DMS 273 (cell line): ENCODE data around the gene FOXN3.

Experiments used
- DNase-seq: peaks from one replicate; lab custom pipeline; 2025; ENCODE audit not compliant: unreplicated experiment; lab: John Stamatoyannopoulos, UW

The FOXN3 gene

DNA sequence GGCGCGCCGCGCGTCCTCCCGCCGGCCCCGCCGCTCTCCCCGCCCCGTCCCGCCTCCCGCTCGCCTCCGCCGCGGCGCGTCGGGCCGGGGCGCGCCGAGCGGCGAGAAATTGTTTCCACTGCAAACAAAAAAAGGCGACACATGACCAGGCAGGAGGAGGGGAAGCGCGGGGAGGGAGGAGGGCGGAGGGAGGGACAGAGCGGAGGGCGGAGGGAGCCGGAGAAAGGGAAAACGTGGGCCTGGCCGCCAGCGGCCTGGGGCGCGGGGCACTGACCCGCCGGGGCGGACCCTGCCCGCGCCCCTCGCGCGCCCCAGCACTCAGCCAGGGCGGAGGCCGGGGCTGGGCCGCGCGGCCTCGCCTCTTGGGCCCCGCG is at the start of gene FOXN3:
FOXN3 (minus strand) TSS at position 143 of the 374 bp plus-strand sequence. CDS start 4,757 bp downstream, outside the sequence.
- peak; percentile 94 for DNase-seq

DNA sequence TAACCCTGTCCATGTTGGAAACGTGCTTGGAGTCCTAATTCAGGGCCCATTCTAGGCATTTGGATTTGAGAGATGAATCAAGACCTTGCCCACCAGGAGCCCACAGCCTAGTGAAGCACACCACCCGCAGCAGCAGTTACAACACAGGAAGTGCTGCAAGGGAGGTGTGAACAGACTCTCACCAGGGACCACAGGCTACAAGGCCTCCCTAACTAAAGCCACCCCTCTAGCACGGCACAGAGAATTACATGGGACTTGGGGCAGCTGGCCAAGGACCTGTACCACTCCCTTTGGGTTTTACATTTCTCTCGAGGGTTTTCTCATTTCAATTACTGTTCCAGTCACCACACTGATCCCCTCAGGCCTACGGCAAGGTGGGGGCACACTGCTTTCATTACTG is 49.5 kb upstream of the FOXN3 start:
- DNase-seq: no peak

GRCh38 chr14:89465876-89466275 is 48.8 kb upstream of the FOXN3 start:
- peak; percentile 36 for DNase-seq

DNA sequence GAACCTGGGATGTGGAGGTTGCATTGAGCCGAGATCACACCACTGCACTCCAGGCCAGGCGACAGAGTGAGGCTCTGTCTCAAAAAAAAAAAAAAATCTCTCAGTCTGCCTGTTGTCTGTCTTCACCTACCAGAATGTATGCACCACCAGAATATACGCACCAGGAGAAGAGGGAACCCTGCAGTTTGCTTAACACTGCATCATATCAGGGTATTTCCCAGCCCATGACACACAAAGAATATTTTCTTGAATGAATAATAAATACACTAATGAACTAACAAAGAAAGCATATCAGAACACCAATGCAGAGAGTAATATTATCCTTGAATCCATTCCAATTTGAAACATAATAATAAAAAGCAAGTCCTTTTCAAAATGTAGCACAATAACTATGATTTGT is 44.2 kb upstream of the FOXN3 start:
- DNase-seq: no peak

- DNase-seq: no peak
These were observed 41.8 kb upstream of the FOXN3 start for GRCh38 chr14:89458713-89459420.

- no peak for DNase-seq
These were observed 40.0 kb upstream of the FOXN3 start for GRCh38 chr14:89457007-89457406.

GRCh38 chr14:89455412-89455811 is 38.4 kb upstream of the FOXN3 start:
- no peak for DNase-seq

GRCh38 chr14:89454996-89455395 is 38.0 kb upstream of the FOXN3 start:
- DNase-seq: no peak

DNA sequence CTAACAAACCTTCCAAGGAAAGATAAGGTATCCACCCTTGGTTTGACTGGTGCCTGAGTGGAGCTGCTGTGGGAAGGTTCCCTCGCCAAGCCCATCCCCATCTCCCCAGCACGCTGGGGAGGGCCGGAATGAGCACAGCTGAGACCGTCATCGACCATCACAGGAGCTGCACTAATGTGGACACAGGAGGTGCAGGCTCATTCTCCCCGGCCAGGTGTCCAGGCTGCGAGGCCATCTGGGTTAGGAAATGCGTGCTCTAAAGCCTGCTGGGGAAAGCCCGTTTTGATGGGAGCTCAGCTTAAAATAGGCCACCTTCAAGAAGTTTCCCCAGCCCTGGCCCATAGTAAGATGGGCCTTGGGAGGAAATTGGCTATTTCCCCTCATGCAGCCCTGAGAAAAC is 35.2 kb upstream of the FOXN3 start:
- no peak for DNase-seq

GRCh38 chr14:89451229-89451628 is 34.2 kb upstream of the FOXN3 start:
- no peak for DNase-seq

- DNase-seq: no peak
These were observed 30.3 kb upstream of the FOXN3 start for GRCh38 chr14:89447182-89447944.

DNA sequence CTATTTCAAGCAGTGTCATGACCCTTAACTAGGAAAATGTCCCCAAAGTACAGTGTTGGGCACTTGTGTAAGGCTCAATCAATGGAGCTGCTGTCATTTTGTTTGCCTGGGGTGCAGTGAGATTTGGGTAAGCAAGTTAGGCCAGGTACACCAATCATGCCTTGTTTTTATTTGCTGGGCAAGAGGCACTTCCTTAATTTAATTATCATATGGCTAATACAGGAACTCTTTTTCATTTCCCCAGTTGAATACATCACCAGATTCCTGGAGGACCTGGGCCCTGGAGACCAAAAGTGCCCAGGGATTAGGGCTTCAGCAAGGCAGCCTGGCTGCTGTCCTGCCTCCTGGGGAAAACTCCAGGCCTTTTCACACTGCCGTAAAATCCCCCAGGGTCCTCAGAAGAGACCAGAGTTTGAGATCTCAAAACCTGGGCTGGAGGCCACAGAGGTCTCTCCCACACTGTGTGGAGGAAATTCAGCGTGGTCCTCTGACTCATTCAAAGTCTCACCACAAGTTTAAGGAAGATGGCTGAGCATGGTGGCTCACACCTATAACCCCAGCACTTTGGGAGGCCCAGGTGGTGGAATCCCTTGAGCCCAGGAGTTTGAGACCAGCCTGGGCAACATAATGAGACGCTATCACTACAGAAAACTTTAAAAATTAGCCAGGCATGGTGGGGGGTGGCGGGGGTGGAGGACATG is 28.4 kb upstream of the FOXN3 start:
- no peak for DNase-seq

DNA sequence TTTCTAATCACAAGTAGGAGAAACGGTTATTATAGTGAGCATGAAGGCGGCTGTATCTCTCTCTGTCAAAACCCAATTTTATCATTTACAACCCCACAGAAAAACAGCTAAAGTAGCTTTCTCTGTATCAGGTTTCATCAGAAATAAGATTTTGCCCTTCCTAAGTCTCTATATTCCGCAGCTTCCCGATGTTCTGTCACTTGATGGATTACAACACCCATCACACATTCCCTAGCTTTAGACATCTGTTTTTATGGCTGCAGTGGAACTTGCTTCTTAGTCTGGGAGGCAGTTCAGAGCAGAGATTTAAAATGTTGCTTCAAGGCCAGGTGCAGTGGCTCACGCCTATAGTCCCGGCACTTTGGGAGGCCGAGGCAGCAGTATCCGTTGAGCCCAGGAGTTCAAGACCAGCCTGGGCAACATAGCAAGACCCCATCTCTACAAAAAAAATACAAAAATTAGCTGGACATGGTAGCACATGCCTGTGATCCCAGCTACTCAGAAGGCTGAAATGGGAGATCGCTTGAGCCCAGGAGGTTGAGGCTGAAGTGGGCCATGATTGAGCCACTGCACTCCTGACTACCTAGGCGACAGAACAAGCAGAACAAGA is 27.6 kb upstream of the FOXN3 start:
- no peak for DNase-seq

- DNase-seq: no peak
These were observed 27.0 kb upstream of the FOXN3 start for GRCh38 chr14:89444044-89444443.

GRCh38 chr14:89443042-89443629 is 26.1 kb upstream of the FOXN3 start:
- no peak for DNase-seq

- DNase-seq: no peak
These were observed 25.2 kb upstream of the FOXN3 start for GRCh38 chr14:89442280-89442679.

- DNase-seq: no peak
These were observed 24.2 kb upstream of the FOXN3 start for GRCh38 chr14:89440986-89441909.

- no peak for DNase-seq
These were observed 19.0 kb upstream of the FOXN3 start for GRCh38 chr14:89435892-89436656.

- DNase-seq: no peak
These were observed 18.5 kb upstream of the FOXN3 start for GRCh38 chr14:89435492-89435891.
